Smooth muscle cell (in vitro differentiated cells): Measurements from ENCODE around the gene RASSF8. TPM values are rescaled to one million over a fixed set of nuclear protein-coding genes. Genes with fewer than 3 reads are reported as not detected.

Experiments
- DNase-seq: peaks from one replicate; lab custom pipeline; 2025; ENCODE audit not compliant: unreplicated experiment; lab: John Stamatoyannopoulos, UW
- H2AFZ ChIP-seq: fragments of 200-600 bp; sonication (generic); 2 replicates; pipeline ENCODE4 v1.6.0; 2016; ENCODE audit warnings: antibody characterized with exemption, low read depth, mild to moderate bottlenecking
- H3F3A ChIP-seq: fragments of 200-600 bp; sonication (generic); 2 replicates; pipeline ENCODE4 v1.6.0; 2017; ENCODE audit warnings: antibody characterized with exemption, low read depth
- H3K27ac ChIP-seq: fragments of 200-600 bp; sonication (generic); 2 replicates; pipeline ENCODE4 v1.5.1; 2016; ENCODE audit warnings: low read depth, mild to moderate bottlenecking
- H3K27me3 ChIP-seq: fragments of 200-600 bp; sonication (generic); 2 replicates; pipeline ENCODE4 v1.6.1; 2016; ENCODE audit warnings: low read depth, mild to moderate bottlenecking
- H3K36me3 ChIP-seq: fragments of 200-600 bp; sonication (generic); 2 replicates; pipeline ENCODE4 v1.5.1; 2016; ENCODE audit warnings: low read depth
- H3K4me1 ChIP-seq: fragments of 200-600 bp; sonication (generic); 2 replicates; pipeline ENCODE4 v1.5.1; 2016; ENCODE audit warnings: low read depth
- H3K4me2 ChIP-seq: fragments of 200-600 bp; sonication (generic); 2 replicates; pipeline ENCODE4 v1.6.0; 2016; ENCODE audit warnings: mild to moderate bottlenecking
- H3K4me3 ChIP-seq: fragments of 200-600 bp; sonication (generic); 2 replicates; pipeline ENCODE4 v1.5.1; 2016; ENCODE audit warnings: mild to moderate bottlenecking
- H3K79me2 ChIP-seq: fragments of 200-600 bp; sonication (generic); 2 replicates; pipeline ENCODE4 v1.6.0; 2016; ENCODE audit warnings: low read depth, mild to moderate bottlenecking
- H3K9ac ChIP-seq: fragments of 200-600 bp; sonication (generic); 2 replicates; pipeline ENCODE4 v1.6.0; 2016; ENCODE audit warnings: low read depth
- H3K9me3 ChIP-seq: fragments of 200-600 bp; sonication (generic); replicated peaks from 2 replicates; pipeline ENCODE4 v1.5.1; 2016; ENCODE audit warnings: low read depth
- H4K20me1 ChIP-seq: fragments of 200-600 bp; sonication (generic); 2 replicates; pipeline ENCODE4 v1.6.0; 2016; ENCODE audit warnings: low read depth
- CTCF ChIP-seq: fragments of 200-600 bp; sonication (generic); IDR thresholded peaks from 2 replicates; pipeline ENCODE4 v1.5.1; 2017; ENCODE audit warnings: borderline replicate concordance, mild to moderate bottlenecking, antibody characterized with exemption; ENCODE audit not compliant: insufficient read depth, poor library complexity, severe bottlenecking
- WGBS: methylation state at CpG from one replicate; pipeline ENCODE4 v1.1.7; 2016; ENCODE audit warnings: low lambda C conversion rate; 5-methylcytosine and 5-hydroxymethylcytosine counted together
- polyA plus RNA-seq: library from polyadenylated mRNA; unstranded; fragments of >200 nt; fragmentation: Nextera tagmentation; extraction: Ambion mirVana; gene quantifications from 2 replicates; pipeline ENCODE4 v1.2.1, GENCODE V29; 2016
- total RNA-seq: library from RNA; depleted of rRNA; stranded (reverse); fragments of >200 nt; gene quantifications from 2 replicates; pipeline ENCODE4 v1.2.3, GENCODE V29; 2014

Gene RASSF8
- total and polyA plus RNA-seq, 2 experiments from 2014 or later: 9.8 to 29.8 TPM

GRCh38 chr12:26080911-26081310 is 122.4 kb downstream of the RASSF8 start:
- Histone ChIP-seq H3K4me3 (no peak overlapping the region), H4K20me1 (no peaks in the 10 kb centered on the region), H3K27me3 (no peaks in the 10 kb centered on the region), H3K9ac (no peak overlapping the region), H3F3A (no peaks in the 10 kb centered on the region), H3K4me1 (no peaks in the 10 kb centered on the region), H3K27ac (no peak overlapping the region), H2AFZ (no peak overlapping the region), H3K9me3 (no peaks in the 10 kb centered on the region), H3K4me2 (no peak overlapping the region), H3K36me3 (no peaks in the 10 kb centered on the region), H3K79me2 (no peaks in the 10 kb centered on the region)
- WGBS: 90% methylated on average over 1 of the region's 1 CpG
- DNase-seq: no peak
- TF ChIP-seq CTCF: no peak

GRCh38 chr12:26086936-26087335 is 128.5 kb downstream of the RASSF8 start:
- no peaks in the 10 kb centered on the region for H3K4me1 ChIP-seq
- 87% methylated on average over 1 of the region's 1 CpG for WGBS
- H3K27ac ChIP-seq: no peak overlapping the region
- no peaks in the 10 kb centered on the region for H3K79me2 ChIP-seq
- no peak overlapping the region for H2AFZ ChIP-seq
- H3K9me3 ChIP-seq: no peaks in the 10 kb centered on the region
- no peak overlapping the region for H3K4me2 ChIP-seq
- no peaks in the 10 kb centered on the region for H3K36me3 ChIP-seq
- H3F3A ChIP-seq: no peaks in the 10 kb centered on the region
- H4K20me1 ChIP-seq: no peaks in the 10 kb centered on the region
- TF ChIP-seq CTCF: no peak
- DNase-seq: no peak
- no peaks in the 10 kb centered on the region for H3K27me3 ChIP-seq
- H3K4me3 ChIP-seq: no peak overlapping the region
- no peak overlapping the region for H3K9ac ChIP-seq

- H3K27ac ChIP-seq: no peak overlapping the region
- H3K9me3 ChIP-seq: no peaks in the 10 kb centered on the region
- no peaks in the 10 kb centered on the region for H3K4me1 ChIP-seq
- no peaks in the 10 kb centered on the region for H3F3A ChIP-seq
- no peaks in the 10 kb centered on the region for H4K20me1 ChIP-seq
- 73% methylated on average over 2 of the region's 2 CpGs for WGBS
- no peak overlapping the region for H2AFZ ChIP-seq
- H3K9ac ChIP-seq: no peak overlapping the region
- H3K36me3 ChIP-seq: no peaks in the 10 kb centered on the region
- H3K27me3 ChIP-seq: no peaks in the 10 kb centered on the region
- H3K4me3 ChIP-seq: no peak overlapping the region
- no peak for DNase-seq
- TF ChIP-seq CTCF: no peak
- H3K79me2 ChIP-seq: no peaks in the 10 kb centered on the region
- no peak overlapping the region for H3K4me2 ChIP-seq
Observed at GRCh38 chr12:26088998-26089397, 130.5 kb downstream of the RASSF8 start.

- no peak overlapping the region for H3K9ac ChIP-seq
- H3F3A ChIP-seq: no peaks in the 10 kb centered on the region
Observed at GRCh38 chr12:26090836-26091510, 132.5 kb downstream of the RASSF8 start.

More at GRCh38 chr12:26090836-26091510, 132.5 kb downstream of the RASSF8 start:
- Histone ChIP-seq H3K79me2 (no peaks in the 10 kb centered on the region), H3K27me3 (no peaks in the 10 kb centered on the region), H4K20me1 (no peaks in the 10 kb centered on the region), H2AFZ (no peak overlapping the region), H3K4me2 (no peak overlapping the region), H3K9me3 (no peaks in the 10 kb centered on the region), H3K4me3 (no peak overlapping the region), H3K27ac (no peak overlapping the region), H3K4me1 (no peaks in the 10 kb centered on the region), H3K36me3 (no peaks in the 10 kb centered on the region)
- no peak for TF ChIP-seq CTCF
- 84% methylated on average over 11 of the region's 11 CpGs for WGBS
- DNase-seq: no peak
